ENCODE measurements around the gene SYNDIG1.
A peak's percentile ranks its signal among the peaks of the same experiment; 100 is the strongest.

Gene SYNDIG1

GRCh38 chr20:24664266-24664986 is 195.0 kb downstream of the SYNDIG1 start:
- no peak for DNase-seq

- DNase-seq = no peak
Observed at GRCh38 chr20:24665196-24665595, 195.8 kb downstream of the SYNDIG1 start.

DNA sequence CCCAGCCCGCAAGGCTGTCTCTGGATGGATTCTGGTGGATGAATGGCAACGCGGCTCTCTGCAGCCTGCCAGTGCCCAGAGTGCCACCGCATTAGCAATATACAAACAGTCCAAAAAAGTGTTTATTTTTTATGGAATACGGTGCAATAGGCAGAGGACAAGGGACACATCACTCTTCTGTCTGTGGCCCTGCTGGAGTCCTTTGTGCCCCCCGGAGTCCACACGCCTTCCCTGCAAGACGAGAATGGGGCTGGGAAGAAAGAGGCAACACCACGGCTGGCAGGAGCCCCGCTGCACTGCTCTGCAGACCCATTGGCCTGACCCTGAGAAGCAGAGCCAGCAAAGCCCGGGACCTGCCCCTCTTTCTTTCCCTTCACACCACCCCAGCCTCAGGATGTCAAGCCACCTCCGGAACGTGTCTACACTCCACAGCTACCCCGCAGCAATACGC is 196.3 kb downstream of the SYNDIG1 start:
- DNase-seq = no peak

DNA sequence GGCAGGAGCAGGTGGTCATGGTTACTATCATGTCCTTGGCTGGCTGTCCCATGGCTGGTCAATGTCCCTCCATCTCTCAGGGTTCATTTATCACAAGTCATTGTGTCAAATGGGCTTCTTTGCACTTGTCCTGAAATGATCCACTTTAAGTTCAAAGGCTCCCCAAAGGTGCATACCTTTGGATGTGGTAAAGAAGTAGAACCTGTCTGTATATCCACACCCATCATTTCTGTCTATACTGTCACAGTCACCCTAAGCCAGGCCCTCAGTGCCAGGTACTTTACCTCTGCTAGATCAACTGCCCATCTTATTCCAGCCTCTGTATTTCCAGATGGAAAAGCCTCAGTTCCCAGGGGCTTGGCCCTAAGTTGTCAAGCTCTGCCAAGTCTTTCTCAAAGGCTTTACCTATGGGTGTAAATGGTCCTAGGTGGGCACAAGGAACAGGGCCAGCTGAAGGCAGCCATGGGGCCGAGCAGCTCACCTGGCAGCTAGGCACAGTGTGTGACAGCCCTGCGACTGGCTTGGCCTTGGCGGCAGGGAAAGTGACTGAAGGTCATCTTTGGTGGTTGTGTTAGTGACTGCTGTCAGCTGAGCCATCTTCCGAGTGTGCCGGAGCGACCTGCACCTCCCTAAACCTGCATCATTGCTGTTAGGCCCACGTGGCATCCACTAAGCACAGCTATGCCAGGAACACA is 198.4 kb downstream of the SYNDIG1 start:
- no peak for DNase-seq

DNA sequence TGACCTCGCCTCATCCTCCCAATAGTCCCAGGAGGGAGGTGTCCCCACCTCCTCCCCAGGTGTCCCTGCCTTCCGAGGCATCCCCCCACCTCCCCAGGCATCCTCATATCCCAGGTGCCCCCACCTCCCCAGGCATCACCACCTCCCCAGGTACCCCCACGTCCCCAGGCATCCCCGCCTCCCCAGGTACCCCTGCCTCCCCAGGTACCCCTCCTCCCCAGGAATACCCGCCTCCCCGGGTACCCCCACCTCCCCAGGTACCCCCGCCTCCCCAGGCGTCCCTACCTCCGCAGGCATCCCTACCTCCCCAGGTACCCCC is 198.9 kb downstream of the SYNDIG1 start:
- DNase-seq = no peak

DNA sequence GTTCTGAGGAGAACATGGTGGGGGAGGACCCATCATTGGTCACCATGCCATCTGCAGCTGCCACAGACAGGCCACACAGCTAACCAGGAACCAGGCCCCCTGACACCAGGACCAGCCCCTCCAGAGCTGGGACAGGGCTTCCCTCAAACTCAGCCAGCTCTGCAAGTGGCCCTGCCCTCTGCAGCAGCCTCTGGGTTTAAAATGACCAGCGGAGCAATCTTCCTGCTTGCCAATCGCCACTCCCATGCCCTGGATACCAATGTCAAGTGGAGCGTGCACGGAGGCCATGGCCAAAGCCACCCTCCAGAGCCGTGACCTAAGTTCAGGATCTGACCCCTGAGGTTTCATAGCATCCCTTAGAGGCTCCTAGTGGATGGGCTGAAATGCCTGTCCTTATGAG is 199.4 kb downstream of the SYNDIG1 start:
- DNase-seq = no peak

GRCh38 chr20:24669701-24670100 is 200.3 kb downstream of the SYNDIG1 start:
- DNase-seq = no peak

- DNase-seq = no peak
Observed at GRCh38 chr20:24670341-24670872, 201.0 kb downstream of the SYNDIG1 start.

- no peak for DNase-seq
Observed at GRCh38 chr20:24670981-24671380, 201.6 kb downstream of the SYNDIG1 start.

DNA sequence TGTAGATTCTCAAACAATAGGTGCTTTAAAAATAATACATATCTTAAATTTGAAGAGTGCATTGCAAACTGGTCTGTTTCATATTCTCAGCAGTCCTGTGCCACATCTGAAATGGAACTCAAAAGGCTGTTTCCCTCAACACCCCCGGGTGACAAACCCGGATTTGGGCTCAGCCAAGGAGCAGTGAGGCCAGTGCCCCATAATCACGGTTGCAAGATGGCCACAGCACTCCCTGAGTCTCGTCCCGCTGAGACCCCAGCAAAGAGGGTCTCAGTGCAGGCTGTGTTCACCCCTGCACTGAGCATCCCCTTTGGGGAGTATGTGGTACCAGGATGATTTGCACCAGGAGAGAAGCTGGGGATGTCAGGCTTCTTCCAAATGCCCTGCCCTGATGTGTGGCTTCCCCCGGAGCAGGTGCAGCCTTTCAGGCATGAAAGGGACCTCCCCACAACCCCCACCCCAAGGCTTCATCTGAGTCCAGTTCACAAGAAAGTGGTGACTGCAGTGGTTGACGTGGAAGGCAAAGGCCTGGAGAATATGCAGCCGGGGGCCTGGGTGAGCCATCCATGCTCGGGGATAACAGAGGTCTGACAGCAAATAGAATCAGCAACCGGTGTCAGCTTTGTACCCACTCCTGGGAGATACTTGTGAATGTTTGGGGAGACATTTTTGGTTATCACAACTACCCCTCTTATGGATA is 202.9 kb downstream of the SYNDIG1 start:
- no peak for DNase-seq

GRCh38 chr20:24672886-24673677 is 203.7 kb downstream of the SYNDIG1 start:
- DNase-seq = peak in 1 of 2 experiments; percentile 28

GRCh38 chr20:24673678-24674570 is 204.5 kb downstream of the SYNDIG1 start:
- DNase-seq = no peak

- DNase-seq = no peak
Observed at GRCh38 chr20:24674921-24675605, 205.6 kb downstream of the SYNDIG1 start.

DNA sequence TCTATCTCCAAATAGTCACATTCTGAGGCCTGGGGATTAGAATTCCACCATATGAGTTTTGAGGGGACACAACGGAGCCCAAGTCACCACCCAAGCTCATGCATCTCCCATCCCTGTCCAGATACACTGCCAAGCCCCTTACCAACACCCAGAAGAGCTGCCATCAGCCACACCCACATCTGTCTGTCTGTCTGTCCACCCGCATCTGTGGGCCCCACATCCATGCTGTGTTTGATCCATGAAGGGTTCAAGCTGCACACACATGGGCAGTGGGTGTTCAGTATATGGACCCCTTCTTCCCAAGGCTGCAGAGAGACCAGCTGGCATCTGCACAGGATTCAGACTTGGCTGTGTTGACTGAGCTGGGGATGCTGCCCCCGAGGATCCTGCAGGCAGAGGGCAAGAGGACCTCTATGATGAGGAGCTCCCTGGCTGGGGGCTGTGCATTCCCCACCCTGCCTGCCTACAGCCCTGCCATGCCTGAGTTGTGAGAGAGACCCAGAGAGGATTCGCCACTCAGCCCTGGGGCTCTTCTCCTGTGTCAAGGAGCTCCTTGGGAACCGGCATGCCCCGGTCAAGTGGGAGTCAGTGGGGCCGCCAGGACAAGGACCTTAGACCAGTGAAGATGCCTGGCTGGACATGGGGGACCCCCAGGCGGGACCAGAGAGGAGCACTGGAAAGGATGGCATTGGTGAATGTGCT is 206.4 kb downstream of the SYNDIG1 start:
- DNase-seq = no peak

GRCh38 chr20:24676353-24676977 is 207.0 kb downstream of the SYNDIG1 start:
- no peak for DNase-seq

DNA sequence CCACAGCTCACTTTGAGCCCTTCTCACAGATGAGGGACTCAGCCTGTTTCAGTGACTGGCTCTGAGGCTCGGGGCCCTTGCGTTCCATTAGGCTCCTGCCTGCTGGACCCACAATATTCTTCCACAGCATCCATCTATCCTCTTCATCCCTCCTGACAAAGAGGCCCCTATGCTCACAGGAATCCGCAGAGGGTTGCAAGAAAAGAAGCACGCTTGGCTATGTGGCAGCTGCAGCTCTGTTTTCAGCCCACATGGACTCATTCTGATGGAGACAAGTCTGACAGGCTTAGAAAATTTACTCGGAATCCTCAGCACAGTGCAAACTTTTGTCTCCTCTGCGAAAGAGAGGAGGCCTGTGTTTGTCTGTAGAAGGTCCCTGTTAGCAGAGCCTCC is 207.5 kb downstream of the SYNDIG1 start:
- no peak for DNase-seq

- no peak for DNase-seq
Observed at GRCh38 chr20:24677626-24678315, 208.3 kb downstream of the SYNDIG1 start.

DNA sequence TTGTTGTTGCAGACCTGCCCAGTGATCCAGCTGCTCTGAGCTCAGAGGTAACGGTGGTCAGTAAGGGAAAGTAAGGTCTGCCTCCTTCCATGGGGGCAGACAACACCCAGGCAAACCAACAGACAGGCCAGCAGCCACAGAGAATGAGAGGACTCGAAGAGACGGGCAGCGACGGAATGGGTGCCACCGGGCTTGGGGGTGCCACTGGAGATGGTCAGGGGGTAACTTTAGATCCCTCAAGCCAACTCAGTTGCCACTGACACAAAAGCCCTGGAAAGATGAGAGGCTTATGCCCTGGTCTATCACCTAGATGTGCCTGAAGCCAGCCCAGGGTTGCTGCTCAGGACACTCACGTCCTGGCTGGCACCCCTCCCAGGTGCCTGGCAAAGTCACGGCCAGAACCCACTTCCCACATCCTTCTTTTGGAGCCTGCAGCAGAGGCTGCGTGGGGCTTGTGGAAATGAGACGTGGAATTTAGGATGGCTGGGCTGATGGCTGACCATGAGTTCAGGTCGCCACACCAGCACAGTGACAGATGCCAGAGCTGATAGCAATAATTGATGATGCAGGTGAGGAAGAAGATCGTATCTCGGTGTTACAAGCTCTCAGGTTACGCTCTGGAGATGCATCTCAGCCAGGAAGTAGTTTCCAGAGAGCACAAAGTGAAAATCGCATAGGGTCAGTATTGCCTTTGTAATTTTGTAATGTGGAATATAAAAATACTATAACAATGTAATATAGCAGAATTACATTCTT is 209.1 kb downstream of the SYNDIG1 start:
- no peak for DNase-seq
